OCI-M1 (cell line): Measurements from ENCODE around the gene M1AP.

Experiments used
- DNase-seq: peaks from one replicate; lab custom pipeline; 2025; lab: John Stamatoyannopoulos, UW

Gene M1AP

DNA sequence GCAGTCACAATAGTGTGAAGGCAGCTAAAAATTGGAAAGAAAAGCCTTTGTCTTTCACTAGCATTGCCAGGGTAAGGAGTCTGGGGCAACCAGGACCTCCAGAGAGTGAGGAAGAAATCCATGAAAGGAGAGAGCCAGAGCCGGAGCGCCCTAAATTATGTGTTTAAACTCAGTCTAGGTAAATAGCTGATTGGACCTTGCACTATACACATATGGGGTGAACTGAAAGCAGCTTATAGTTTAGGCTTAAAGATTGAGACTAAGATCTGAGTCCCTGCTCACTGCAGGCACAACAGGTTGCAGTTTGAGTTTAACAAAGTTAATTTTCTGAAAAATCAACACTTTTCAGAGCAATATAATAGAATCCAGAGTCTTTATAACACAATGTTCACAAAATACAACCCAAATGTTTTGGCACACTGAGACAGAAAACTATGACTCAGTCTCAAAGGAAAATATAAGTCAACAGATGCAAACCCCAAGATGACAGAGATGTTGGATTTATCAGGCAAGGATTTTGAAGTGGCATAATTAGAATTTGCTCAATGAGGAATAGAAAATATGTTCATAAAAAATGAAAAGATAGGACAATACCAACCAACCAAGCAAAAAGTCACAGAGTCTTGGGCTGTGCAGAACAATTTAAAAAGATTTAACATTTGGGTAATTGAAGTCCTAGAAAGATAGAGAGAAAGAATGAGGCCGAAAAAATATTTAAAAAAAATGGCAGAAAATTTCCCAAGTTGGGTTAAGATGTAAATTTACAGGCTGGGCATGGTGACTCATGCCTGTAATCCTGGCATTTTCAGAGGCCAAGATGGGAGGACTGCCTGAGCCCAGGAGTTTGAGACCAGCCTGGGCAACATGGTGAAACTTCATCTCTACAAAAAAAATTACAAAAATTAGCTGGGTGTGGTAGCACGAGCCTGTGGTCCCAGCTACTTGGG is 54.0 kb downstream of the M1AP start:
- DNase-seq: no peak

DNA sequence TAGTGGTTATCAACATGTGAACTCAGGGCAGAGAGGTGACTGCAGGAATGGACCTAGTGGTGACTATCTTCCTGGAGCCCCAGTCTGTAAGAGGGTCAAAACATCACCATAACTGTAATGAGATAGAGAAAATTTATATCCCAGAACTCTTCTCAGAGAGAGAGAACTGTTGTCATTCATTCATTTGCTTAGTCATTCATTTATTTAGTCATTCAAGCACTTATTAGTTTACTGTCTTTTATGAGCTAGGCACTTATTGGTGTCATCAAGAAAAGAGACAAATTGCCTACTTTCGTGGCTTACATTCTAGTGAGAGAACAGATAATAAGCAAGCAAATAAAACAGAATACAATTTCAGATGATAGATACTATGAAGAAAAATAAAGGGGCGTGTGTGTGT is 59.5 kb downstream of the M1AP start:
- no peak for DNase-seq

DNA sequence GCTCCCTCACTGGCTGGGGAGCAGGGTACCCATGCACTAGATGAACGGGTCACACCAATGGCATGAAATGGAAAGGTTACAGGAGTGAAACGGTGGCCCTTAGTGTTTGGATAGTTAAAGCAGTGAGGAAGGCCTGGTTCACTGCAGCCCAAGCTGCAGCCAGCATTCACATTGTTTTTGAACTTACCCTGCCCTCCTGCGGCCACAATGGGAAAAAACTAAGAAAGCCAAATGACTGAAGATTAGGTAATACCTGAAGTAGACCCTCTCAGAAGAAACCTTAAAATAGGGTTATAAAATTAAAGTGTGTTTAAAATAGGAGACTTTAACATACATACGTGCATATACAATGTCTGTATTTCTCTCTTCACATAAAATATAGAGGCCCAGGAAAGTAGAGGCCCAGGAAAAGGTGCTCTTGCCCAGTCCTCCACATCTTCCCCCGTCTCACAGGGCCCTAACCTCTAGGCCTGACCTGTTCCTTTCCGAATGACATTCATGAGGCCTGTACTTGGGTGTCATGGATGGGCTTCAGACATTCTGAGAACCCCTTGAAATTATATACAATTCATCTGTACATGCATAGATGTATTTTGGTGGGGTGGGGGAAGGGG is 60.4 kb downstream of the M1AP start:
- DNase-seq: peak; percentile 77

DNA sequence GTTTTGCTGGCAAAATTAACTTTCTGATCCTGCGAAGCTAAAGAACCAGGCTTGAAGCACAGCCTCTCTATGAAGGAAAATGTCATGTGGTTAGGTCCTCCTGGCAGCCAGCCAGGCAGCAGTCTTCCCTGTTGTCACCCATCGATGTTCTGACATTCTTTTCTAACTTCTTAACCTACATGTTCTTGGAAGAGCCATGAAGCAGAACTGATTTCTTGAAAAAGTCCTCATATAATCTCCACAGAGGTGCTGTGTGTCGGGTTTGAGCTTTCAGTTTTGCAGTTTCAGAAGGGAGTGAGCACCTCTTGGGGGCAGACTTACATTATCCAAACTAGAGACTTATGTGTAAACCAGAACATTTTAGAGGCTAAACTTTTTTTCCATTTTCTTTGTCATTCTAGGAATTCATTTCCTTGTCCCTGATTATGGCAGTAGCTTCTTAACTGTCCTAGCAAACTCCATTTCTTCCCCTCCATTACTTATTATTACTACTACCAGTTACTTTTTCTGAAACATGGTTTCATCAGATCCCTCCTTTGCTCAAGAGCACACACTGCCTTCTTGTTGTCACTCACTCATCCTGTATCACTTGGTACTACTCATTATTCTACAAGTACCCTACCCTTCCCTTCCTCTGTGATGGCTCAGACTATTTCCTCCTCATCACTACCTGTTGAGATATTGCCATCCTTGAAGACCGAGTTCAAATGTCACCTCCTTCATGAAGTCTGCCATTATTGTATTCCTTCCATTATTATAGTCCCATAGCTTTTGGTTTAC is 62.5 kb downstream of the M1AP start:
- DNase-seq: peak; percentile 65

DNA sequence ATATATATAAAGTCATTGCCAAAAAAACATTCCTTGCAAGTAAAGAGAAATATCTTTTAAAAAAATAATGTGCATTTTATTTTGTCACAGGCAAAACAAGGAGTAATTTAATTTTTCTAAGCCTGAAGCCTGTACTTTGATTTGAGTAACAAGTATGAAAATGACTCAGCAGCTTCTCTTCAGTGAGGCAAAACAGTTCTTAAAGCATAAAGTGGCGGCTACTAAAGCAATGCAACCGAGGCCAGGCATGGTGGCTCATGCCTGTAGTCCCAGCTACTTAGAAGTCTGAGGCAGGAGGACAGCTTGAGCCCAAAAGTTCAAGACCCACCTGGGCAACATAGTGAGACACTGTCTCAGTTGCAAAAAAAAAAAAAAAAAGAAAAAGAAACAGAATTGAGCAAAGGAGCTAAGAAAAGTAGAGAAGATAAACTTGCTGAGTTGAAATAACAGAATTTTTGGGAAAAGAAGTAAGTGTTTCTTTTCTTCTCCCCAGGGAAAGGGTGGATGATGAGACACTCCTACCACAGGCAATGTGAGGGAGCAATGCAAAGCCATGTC is 64.0 kb downstream of the M1AP start:
- no peak for DNase-seq

DNA sequence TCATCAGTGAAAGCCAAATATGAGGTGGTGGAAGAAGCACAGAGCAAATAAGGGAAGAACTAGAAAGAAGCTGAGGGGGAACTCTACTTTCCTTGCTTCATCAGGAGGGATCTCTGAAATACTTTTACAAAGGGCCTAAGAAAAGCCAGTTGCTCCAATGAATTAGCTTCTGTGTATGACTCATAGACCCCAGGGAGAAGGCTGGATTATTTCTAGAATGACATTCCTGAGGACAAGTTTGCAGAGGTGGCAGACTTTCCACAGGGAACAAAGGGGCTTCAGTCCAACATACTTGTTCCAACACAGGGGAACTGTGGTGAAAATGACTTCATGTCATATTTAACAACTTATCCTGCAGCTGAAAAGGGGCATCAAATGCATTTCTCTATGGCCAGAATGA is 64.6 kb downstream of the M1AP start:
- no peak for DNase-seq

DNA sequence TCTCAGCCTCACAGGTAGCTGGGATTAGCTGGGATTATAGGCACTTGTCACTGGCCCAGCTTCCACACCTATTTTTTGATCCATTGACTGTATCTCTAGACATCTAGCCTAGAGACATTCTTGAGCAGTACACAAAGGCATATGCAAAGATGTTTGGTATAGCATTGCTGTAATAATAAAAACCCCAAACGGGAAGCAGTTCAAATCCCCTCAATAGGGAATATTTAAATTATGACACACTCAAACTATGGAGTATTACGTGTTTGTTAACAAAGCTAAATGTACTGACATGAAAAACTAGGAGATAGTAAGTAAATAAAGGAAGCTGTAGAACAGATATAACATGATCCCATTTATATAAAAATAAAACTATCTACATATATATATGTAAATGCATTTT is 65.9 kb downstream of the M1AP start:
- DNase-seq: no peak

DNA sequence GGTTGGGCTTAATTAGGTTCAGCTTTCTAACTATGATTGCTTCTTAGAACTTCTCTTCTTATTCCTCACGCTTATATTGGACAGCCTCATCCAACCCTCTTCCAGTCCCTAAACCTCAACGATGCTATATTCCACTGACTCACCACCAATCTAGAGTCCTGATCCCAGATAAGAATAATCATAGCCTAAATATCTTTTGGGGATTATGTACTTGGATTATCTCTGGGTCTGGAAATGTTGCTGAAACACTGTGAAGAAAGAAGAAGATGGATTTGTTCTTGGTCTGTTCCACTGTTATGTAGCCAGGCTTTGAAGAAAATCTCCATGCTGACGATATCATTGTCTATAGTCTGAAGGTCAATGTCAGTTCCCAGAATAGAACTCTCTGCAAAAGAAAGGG is 66.7 kb downstream of the M1AP start:
- DNase-seq: no peak

DNA sequence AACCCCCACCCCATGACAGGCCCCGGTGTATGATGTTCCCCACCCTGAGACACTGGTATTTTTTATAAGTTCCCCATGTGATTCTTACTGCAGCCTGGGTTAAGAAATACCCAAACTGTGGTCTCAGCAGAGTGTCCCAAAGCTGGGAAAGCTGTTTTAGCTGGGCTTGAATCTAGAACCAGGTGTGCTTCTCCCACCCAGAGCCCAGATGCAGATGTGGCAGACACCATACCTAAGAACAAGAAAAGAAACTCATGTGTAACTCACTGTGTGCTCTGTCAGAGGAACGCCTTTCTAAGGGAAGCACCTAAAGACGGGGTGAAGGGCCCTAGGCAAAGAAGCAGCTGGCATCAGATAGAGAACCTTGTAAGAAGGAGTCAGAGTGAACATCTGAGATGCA is 69.7 kb downstream of the M1AP start:
- no peak for DNase-seq

DNA sequence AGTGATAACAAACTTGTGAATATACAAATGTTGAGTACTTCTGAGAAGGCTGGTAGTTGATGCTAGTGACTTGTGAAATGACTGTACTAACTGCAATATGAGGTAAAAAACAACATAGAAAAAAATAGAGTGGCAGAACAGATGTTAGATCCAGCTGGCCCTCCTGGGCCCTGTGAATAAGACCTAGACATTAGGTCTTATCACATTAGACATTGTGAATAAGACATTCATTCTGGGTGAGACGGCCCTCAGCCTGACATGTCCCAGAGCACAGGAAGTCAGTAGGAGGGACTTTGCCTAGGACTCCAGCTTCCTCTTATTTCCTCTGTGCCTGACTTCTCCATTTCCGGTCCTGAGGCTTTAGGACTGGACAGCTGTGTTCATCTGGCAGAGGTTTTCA is 70.7 kb downstream of the M1AP start:
- peak; percentile 76 for DNase-seq

DNA sequence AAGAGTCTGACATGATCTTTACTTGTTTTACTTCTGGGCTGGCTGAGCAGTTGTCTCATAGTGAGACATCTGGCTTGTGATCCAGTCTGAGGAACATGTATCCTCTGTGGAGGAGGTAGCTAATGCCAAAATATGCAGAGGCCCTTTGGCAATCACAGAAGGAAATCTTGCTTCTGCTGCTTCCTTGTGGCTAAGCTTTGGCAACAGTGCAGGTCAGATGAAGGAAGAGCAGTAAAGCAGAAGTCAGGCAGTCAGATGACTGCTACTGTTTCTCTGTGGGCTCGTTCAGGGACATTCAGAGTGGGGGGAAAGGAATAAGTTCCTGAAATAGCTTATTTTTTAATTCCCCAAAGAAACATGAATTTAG is 71.3 kb downstream of the M1AP start:
- peak; percentile 67 for DNase-seq

DNA sequence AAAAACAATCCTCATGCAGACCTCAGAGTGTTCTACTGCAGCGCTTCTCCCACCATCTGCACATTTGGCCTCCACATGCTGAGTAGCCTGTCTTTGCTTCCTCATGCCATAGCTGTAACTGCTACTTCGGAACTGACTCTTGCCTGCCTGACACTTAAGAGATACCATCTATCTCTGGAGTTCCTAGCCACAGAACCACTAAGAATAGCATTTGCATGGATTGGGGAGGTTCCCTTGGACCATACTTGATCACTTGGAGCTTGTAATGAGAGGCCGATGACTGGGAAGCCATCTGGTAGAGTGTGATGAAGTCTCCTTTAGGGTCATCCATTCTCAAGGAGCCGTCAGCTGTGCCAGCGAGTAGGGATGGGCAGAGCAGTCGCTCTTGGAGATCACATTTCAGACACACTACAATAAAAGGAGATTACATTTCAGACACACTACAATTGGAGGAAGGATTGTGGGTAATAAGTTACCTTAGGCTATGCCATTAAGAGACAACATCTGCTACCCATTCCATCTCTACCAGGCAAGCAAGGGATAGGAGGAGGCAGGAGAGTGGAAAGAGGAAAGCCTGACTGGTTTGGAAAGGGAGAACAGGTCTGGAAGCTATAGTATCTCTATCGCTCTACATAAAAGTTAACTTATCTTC is 71.8 kb downstream of the M1AP start:
- DNase-seq: no peak

DNA sequence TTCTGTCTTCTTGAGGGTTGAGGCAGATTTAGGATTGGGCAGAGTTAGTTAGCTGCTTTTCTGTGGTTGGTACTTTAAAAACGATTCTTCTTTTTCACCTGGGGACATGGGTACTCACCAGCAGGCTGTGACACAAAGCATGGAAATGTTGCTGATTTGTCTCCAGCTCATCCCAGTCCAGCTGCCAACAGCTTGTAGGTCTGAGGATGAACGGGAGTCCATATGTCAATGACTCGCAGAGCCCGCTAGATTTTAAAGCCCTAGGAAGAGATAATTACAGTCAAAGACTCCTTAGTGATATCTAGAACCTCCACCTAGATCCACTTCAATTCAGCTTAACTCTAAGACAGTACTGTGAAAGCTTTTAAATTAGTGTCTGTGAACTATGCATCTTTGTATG is 72.8 kb downstream of the M1AP start:
- no peak for DNase-seq

DNA sequence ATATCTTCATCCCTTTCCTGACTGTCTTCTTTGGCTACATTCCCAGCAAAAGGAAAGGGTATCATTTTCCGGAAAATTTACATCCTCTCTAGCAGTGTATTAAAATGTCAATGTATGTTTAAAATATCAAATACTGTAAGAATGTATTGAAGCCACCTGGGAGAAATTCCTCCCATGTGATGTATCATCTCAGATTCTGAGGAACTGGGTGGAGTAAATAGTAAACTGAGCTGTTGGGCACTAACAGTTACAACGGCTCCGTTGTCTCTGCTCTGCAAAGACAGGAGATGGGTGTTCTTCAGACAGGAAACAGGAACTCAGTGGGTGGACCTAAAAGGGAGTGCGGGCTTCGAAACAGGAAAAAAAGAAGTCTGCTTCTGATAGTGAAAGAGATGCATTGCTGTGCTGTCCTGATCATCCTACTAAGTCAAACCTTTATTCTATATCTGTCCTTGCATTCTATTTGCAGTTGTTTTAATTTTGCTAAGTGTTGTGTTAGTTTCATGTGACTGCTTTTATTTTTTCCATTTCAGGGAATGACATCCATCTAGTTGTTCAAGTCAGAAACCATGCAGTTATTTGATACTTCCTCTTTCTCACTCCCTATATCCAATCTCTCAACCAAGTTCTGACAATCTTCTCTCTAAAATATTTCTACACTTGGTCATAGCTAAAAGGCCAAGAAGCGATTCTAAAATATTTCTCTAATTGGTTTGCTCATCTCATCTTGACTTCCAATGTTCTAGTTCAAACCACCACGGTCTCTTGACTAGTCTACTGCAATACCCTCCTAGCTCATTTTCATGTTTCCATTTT is 74.2 kb downstream of the M1AP start:
- peak; percentile 83 for DNase-seq

DNA sequence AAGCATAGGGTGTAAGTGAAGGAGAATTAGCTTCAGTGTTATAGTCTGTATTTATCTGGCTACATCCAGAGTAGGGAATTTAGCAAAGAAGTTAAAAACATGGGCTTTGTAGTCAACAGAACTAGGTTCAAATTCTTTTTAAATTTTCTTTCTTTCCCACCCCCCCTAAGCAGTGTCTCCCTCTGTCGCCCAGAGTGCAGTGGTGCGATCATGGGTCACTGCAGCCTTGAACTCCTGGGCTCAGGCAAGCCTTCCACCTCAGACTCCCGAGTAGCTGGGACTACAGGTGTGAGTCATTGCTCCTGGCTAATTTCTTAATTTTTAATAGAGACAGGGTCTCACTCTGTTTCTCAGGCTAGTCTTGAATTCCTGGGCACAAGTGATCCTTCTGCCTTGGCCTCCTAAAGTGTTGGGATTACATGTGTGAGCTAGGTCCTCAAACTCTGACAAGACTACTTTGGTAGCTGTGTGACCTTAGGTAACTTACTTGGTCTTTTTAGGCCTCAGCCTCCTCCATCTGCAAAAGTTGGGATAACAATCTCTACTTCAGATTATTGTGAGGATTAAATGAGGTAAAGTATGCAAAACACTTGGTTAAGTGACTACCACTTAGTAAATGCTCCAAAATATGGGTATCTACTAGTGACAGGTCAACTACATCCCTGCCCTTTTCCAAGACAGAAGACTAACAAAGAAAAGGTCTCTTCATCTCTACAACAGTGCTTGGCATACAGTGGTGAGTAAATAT is 75.8 kb downstream of the M1AP start:
- DNase-seq: no peak

DNA sequence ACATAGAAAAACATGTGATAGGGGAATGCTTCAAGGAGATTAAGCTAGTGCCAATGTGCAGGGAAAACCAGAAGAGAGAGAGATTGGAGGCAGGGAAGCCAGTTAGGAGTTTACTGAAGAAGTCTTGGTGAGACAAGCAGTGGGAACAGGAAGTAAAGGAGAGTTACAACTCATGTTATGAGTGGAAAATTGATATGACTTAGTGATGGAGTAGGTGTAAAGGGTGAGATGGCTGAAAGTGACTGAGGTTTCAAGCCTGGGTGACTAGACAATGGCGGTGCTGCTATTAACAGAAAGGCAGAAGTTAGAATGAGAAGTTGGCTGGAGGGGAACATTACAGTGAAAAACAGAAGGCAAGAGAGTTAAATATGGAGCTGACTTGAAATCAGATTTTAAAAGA is 77.1 kb downstream of the M1AP start:
- no peak for DNase-seq

DNA sequence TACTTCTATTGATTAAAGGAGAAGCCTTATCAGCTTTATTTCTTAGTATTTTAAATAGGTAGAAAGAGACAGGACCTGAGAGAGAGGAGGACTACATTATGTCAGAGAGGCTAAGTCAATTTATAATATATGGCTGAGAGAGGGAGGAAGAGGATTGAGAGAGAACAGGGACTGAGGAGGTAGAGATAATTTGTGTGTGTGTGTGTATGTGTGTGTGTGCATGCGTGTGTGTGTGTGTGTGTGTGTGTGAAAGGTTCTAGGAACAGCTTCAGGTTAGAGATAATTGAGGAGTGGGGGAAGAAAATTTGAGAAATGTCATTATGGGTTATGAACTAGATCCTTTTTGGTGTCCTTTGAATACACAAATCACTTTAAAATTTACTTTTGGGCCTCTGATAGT is 78.4 kb downstream of the M1AP start:
- DNase-seq: no peak

DNA sequence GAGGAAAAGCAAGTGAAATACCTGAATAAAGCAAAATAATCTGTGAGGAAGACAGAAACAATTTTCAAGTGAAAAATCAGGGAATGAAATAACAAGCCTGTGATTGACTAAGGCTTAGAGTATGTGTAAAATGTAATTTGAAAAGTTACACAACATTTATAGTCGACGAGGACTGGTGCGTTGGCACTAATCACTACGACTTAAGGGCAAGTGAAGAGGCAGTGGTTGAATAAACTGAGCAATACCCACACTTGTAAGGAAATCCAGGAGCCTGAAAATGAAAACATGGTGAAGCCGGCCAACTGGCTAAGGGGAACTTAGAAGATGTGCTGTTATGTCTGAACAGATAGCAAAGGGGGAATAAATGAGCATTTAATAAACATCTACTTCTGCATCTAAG is 80.2 kb downstream of the M1AP start:
- DNase-seq: no peak

DNA sequence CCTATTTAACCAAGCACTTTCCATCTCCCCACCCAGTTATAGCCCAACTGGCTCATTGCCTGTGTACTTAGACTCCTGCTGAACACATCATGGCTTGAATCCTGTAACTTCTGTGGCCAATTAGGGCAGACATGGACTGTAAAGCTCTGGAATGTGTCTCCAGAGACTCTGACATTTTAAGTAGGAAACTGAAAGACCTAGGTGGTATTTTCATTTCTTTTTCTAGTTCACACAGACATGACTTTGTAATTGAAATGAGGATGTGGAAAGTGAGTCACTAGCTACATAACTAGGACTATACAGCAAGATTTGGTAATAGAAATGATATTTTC is 81.4 kb downstream of the M1AP start:
- DNase-seq: no peak

DNA sequence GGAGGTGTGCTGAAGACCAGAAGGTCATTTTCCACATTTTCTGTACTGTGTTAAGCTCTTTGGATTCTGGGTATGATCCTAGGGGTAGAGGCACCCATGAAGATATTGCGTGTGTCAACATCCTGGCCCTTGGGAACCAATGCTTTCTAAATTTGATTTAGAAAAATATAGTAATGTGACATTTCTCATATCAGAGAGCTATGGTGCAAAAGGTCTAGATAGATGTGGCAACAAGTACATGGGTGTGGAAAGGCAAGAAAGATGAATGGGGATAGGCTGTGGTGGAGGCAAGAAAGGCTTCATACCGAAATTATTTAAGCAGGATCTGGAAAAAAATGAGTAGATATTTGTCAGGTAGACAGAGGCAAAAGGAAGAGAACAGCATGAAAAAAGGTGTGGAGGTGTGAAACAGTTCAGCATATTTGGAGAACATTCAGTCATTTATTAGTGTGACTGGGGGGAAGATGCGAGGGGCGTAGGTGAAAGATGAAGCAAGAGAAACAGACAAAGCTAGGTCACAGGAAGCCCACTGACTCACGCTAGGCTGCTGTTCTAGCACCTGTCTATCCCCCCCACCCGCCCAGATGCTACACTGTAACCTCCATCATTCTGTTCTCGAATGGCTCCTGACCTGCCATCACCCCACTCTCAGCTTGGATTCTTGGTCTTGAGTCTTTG is 81.9 kb downstream of the M1AP start:
- DNase-seq: no peak
